22Rv1 (cell line): ENCODE results near the gene DDIT4L.

Source experiments
- H3K27ac ChIP-seq: fragments of 450-650 bp; 2 replicates; pipeline ENCODE4 v1.5.1; 2017
- CTCF ChIP-seq: fragments of 450-650 bp; IDR thresholded peaks from 2 replicates; pipeline ENCODE4 v1.5.1; 2017; ENCODE audit warnings: mild to moderate bottlenecking
- ZFX ChIP-seq: fragments of 450-650 bp; IDR thresholded peaks from 2 replicates; pipeline ENCODE4 v1.6.1; 2017; ENCODE audit warnings: antibody characterized with exemption, borderline replicate concordance

DDIT4L gene

DNA sequence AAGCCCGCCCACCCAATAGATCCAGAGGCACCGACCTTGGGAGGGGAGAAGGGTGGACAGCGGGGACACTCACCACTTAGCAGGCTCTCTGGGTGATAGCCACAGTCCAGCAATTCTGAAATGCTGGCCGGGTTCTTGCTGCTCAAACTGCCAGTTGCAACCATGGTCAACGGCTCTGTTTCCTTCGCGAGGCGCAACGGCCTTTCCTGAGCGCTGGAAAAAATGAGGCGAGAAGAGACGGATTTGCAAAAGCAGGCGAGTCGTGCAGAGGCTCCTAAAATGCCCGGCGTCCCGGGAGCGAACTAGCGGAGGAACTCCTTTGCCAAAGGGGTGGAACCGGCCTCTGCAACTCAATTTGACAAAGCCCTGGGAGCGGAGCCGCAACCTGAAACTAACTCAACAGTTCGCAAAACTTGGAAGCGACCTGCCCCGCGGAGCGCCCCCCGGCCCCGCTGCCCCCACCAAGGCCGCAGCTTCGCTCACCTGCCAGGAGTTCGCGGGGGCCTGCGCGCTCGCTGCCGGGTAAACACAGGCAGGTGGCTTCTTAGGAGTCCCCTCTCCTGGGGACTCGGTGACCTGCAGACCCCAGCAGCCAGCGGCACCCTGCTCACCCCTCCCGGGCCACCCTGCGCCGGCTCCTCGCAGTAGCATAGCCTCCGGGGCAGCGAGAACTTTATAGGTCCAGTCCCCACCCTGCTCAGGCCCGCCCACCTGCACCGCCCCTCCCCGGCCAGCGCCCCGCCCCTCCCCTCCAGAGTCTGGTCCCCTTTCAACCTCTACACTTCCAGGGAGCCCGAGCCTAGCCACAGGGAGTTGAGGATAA is at the start of gene DDIT4L:
Gene DDIT4L (minus strand): TSS at position 649 of the 823 bp plus-strand sequence. CDS start 485 bp downstream, at position 164.
- peak; percentile 12; the same call in 1 of the 2 replicates for TF ChIP-seq CTCF
- no peak for TF ChIP-seq ZFX
- H3K27ac ChIP-seq: peak within 1 kb of the TSS; percentile 75

- H3K27ac ChIP-seq: no peak overlapping the region
- no peak for TF ChIP-seq ZFX
- no peak for TF ChIP-seq CTCF
Measured at GRCh38 chr4:100240008-100240407, 49.7 kb upstream of the DDIT4L start.

- H3K27ac ChIP-seq: no peak overlapping the region
- no peak for TF ChIP-seq CTCF
- TF ChIP-seq ZFX: no peak
Measured at GRCh38 chr4:100224721-100225120, 34.5 kb upstream of the DDIT4L start.

DNA sequence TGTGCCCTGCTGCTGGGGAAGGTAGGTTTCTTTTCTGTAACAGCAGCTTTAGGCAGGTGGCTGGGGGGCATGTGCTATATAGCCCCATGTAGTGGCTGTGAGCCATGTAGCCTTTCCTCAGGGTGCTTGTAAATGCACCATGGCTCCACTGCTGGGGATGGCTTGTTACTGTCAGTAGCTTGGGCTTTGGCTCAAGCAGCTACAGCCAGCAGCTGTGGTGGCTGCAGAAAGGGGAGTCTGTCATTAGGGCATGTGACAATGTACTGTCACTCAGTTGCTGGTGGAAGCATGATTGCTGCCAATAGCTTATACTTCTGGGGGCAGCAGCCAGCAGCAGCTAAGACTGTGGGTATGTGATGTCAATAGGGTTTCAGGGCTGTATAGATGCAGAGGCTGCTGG is 33.9 kb upstream of the DDIT4L start:
- H3K27ac ChIP-seq: no peak overlapping the region
- TF ChIP-seq CTCF: no peak
- TF ChIP-seq ZFX: no peak

DNA sequence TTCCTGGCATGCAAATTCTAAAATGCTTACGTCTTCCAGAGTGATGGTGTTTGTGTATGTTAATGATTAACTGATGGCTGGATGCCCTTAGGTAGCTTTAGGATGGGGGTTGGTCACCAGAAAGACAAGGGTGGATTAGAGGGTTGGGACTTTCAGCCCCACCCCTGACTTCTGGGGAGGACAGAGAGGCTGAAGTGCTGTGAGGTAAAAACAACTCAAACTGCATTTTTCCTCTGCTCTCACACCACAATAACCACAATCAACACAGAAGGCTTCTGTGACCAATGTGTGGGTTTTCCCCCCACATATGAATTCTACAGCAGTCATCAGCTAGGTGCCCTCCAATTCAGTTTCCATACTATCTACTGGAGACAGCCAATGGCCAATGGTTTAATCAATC is 18.7 kb upstream of the DDIT4L start:
- TF ChIP-seq CTCF (no peak), ZFX (no peak)
- peak overlapping the region; percentile 93 for H3K27ac ChIP-seq

- no peak for TF ChIP-seq ZFX
- no peak for TF ChIP-seq CTCF
- H3K27ac ChIP-seq: peak overlapping the region; percentile 93
Measured at GRCh38 chr4:100208459-100208858, 18.2 kb upstream of the DDIT4L start.

- H3K27ac ChIP-seq: peak overlapping the region; percentile 93
- TF ChIP-seq CTCF: no peak
- TF ChIP-seq ZFX: no peak
Measured at GRCh38 chr4:100206850-100207249, 16.6 kb upstream of the DDIT4L start.
